GM10847 (cell line): ENCODE data around the gene IL20RB.

Source experiments
- POLR2A ChIP-seq: IDR thresholded peaks from 2 replicates; pipeline ENCODE4 v1.6.1; 2011; ENCODE audit not compliant: insufficient read length; ENCODE audit errors: extremely low read depth

The IL20RB gene

GRCh38 chr3:137046747-137047146 is 89.0 kb downstream of the IL20RB start:
- no peak for TF ChIP-seq POLR2A

- no peak for TF ChIP-seq POLR2A
Observed at GRCh38 chr3:137047240-137047639, 89.5 kb downstream of the IL20RB start.

- TF ChIP-seq POLR2A = no peak
Observed at GRCh38 chr3:137050281-137050680, 92.5 kb downstream of the IL20RB start.

- no peak for TF ChIP-seq POLR2A
Observed at GRCh38 chr3:137052298-137052697, 94.5 kb downstream of the IL20RB start.
